HepG2 (cell line): Measurements from ENCODE around the gene DDX39B. TPM values are rescaled to one million over a fixed set of nuclear protein-coding genes. Genes with fewer than 3 reads are reported as not detected.

Experiments used
- ATF1 ChIP-seq: IDR thresholded peaks from 2 replicates; pipeline ENCODE4 v1.6.1; 2016; ENCODE audit warnings: mild to moderate bottlenecking, control low read depth
- BCL6 ChIP-seq: IDR thresholded peaks from 2 replicates; pipeline ENCODE4 v1.6.1; 2016; ENCODE audit warnings: missing genetic modification reagents, missing compliant biosample characterization
- GABPA ChIP-seq, 2 experiments: IDR thresholded peaks; 2 replicates each; pipeline ENCODE4 v1.6.1; 2011 to 2016; ENCODE audit warnings: low read depth in 2 of 2, low read length in 1 of 2, missing biosample characterization in 1 of 2, missing genetic modification characterization in 1 of 2
- MTA1 ChIP-seq: sonication (generic); formaldehyde crosslinking; IDR thresholded peaks from 2 replicates; pipeline ENCODE4 v1.4.0; 2020; ENCODE audit warnings: missing genetic modification reagents, mild to moderate bottlenecking, borderline replicate concordance
- NFIC ChIP-seq: IDR thresholded peaks from 2 replicates; pipeline ENCODE4 v1.6.1; 2012; ENCODE audit warnings: mild to moderate bottlenecking, low read length, inconsistent platforms
- TBP ChIP-seq: sonication (generic); formaldehyde crosslinking; IDR thresholded peaks from 2 replicates; pipeline ENCODE4 v1.5.0; 2020; ENCODE audit warnings: missing genetic modification reagents
- ZBTB8A ChIP-seq: sonication (generic); formaldehyde crosslinking; IDR thresholded peaks from 2 replicates; pipeline ENCODE4 v1.4.0; 2020; ENCODE audit warnings: mild to moderate bottlenecking, low read depth, missing genetic modification reagents, borderline replicate concordance
- ZFP1 ChIP-seq: IDR thresholded peaks from 2 replicates; pipeline ENCODE4 v1.6.1; 2016
- ZMAT3 ChIP-seq: sonication (generic); formaldehyde crosslinking; conservative IDR thresholded peaks from 2 replicates; pipeline ENCODE4 v1.7.0; 2021; ENCODE audit warnings: missing genetic modification reagents
- ZNF224 ChIP-seq: sonication (generic); formaldehyde crosslinking; IDR thresholded peaks from 2 replicates; pipeline ENCODE4 v1.5.0; 2020; ENCODE audit warnings: mild to moderate bottlenecking, missing genetic modification reagents
- ZNF546 ChIP-seq: sonication (generic); formaldehyde crosslinking; conservative IDR thresholded peaks from 2 replicates; pipeline ENCODE4 v1.8.1; 2023; ENCODE audit warnings: mild to moderate bottlenecking, missing genetic modification reagents
- ZNF564 ChIP-seq: sonication (generic); formaldehyde crosslinking; IDR thresholded peaks from 2 replicates; pipeline ENCODE4 v1.8.1; 2023; ENCODE audit warnings: mild to moderate bottlenecking, missing genetic modification reagents
- polyA plus RNA-seq, 8 experiments: library from polyadenylated mRNA; depleted of rRNA in 3 of 8; stranded (reverse) in 7 of 8; unstranded in 1 of 8; fragments of >200 nt; fragmentation: Illumina TruSeq in 4 of 8; extraction: Trizol in 4 of 8; gene quantifications; 2 replicates each; pipeline versions ENCODE4 v1.2.1 to v1.2.3, GENCODE V29; 2011 to 2016; ENCODE audit warnings: low read depth in 4 of 8, missing spikeins in 1 of 8, mixed read lengths in 1 of 8; ENCODE audit not compliant: insufficient read depth in 1 of 8
- total RNA-seq, 5 experiments: library from RNA; depleted of rRNA; stranded (reverse); fragments of >200 nt; fragmentation: Illumina TruSeq; extraction: Trizol; gene quantifications; 2 replicates each; pipeline ENCODE4 v1.2.3, GENCODE V29; 2016; ENCODE audit warnings: low read depth in 1 of 5
- TF ChIP-seq, protein P1 (sequence below): sonication (generic); formaldehyde crosslinking; IDR thresholded peaks from 2 replicates; pipeline ENCODE4 v1.4.0; 2020; ENCODE audit warnings: missing genetic modification reagents
- TF ChIP-seq, protein P2 (sequence below): sonication (generic); formaldehyde crosslinking; IDR thresholded peaks from 2 replicates; pipeline ENCODE4 v1.5.1; 2020; ENCODE audit warnings: mild to moderate bottlenecking, missing genetic modification reagents, borderline replicate concordance
- TF ChIP-seq, protein P3 (sequence below): sonication (generic); formaldehyde crosslinking; IDR thresholded peaks from 2 replicates; pipeline ENCODE4 v1.8.1; 2023; ENCODE audit warnings: missing genetic modification reagents, inconsistent platforms, borderline replicate concordance
- TF ChIP-seq, protein P4 (sequence below): sonication (generic); formaldehyde crosslinking; IDR thresholded peaks from 2 replicates; pipeline ENCODE4 v1.4.0; 2020; ENCODE audit warnings: mild to moderate bottlenecking, missing genetic modification reagents
- TF ChIP-seq, protein P5 (sequence below): sonication (generic); formaldehyde crosslinking; IDR thresholded peaks from 2 replicates; pipeline ENCODE4 v1.8.0; 2023; ENCODE audit warnings: mild to moderate bottlenecking, missing genetic modification reagents

Gene DDX39B
- total and polyA plus RNA-seq, 2 of the 13 experiments (the other 11 are each of a cell fraction or from before 2014, with no cell fraction given) = 570 to 678 TPM

DNA sequence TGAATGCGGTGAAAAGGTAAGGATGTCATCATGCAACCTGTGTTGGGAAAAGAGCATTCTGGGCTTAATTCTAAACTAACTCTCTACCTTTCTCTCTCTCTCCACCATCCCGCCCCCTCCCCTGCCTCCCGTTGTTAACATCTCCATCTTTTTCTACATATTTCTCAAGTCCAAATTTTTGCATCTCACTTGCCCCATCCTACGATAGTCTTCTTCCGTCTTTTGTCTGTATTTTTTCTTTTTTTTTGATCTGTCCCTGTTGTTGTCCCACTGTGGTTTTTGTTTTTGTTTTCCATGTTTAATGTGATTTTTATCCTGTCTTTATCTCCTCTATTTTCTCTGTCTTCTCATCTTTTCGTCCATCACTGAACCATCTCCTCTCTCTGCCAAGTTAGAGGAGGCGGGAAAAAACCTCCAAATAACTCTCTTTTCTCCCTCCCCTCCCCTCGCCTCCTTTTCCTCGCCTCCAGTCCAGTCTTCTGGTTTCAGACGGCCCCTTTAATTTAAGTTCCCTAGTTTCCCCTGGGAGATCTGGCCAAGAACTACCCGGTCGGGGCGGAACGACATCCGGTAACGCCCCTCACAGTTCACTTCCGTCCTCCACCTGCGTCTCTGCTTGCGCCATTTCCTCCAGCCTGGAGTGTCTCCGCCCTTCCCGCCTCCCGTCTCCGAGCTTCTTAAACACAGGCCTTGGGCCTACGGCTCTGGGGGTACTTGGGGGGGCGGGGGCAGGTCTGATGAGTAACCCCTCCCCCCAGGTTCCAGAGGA is 5.3 kb upstream of the DDX39B start, which contains the start of gene NFKBIL1 (continued):
- TF ChIP-seq, protein P1, sequence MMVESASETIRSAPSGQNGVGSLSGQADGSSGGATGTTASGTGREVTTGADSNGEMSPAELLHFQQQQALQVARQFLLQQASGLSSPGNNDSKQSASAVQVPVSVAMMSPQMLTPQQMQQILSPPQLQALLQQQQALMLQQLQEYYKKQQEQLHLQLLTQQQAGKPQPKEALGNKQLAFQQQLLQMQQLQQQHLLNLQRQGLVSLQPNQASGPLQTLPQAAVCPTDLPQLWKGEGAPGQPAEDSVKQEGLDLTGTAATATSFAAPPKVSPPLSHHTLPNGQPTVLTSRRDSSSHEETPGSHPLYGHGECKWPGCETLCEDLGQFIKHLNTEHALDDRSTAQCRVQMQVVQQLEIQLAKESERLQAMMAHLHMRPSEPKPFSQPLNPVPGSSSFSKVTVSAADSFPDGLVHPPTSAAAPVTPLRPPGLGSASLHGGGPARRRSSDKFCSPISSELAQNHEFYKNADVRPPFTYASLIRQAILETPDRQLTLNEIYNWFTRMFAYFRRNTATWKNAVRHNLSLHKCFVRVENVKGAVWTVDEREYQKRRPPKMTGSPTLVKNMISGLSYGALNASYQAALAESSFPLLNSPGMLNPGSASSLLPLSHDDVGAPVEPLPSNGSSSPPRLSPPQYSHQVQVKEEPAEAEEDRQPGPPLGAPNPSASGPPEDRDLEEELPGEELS = no peak; the same call in none of the 2 replicates
- TF ChIP-seq NFIC (no peak), ZNF224 (CRISPR knock-in tag) (no peak), BCL6 (CRISPR knock-in tag) (peak; percentile 16; the same call in 1 of the 2 replicates), ZNF546 (no peak; the same call in 1 of the 2 replicates), ZNF564 (CRISPR knock-in tag) (peak; percentile 67; the same call in 1 of the 2 replicates), ZFP1 (CRISPR knock-in tag) (no peak), ZMAT3 (no peak; the same call in 1 of the 2 replicates), ATF1 (CRISPR knock-in tag) (peak; percentile 91), MTA1 (CRISPR knock-in tag) (peak; percentile 39; the same call in 1 of the 2 replicates), GABPA (IDR thresholded peaks at IDR 0.05; ENCODE audit: low read depth, low read length) (peak; percentile 98), GABPA (CRISPR knock-in tag; IDR thresholded peaks at IDR 0.05; ENCODE audit: low read depth) (peak; percentile 100), ZBTB8A (no peak), TBP (CRISPR knock-in tag) (no peak)
- TF ChIP-seq, protein P2, sequence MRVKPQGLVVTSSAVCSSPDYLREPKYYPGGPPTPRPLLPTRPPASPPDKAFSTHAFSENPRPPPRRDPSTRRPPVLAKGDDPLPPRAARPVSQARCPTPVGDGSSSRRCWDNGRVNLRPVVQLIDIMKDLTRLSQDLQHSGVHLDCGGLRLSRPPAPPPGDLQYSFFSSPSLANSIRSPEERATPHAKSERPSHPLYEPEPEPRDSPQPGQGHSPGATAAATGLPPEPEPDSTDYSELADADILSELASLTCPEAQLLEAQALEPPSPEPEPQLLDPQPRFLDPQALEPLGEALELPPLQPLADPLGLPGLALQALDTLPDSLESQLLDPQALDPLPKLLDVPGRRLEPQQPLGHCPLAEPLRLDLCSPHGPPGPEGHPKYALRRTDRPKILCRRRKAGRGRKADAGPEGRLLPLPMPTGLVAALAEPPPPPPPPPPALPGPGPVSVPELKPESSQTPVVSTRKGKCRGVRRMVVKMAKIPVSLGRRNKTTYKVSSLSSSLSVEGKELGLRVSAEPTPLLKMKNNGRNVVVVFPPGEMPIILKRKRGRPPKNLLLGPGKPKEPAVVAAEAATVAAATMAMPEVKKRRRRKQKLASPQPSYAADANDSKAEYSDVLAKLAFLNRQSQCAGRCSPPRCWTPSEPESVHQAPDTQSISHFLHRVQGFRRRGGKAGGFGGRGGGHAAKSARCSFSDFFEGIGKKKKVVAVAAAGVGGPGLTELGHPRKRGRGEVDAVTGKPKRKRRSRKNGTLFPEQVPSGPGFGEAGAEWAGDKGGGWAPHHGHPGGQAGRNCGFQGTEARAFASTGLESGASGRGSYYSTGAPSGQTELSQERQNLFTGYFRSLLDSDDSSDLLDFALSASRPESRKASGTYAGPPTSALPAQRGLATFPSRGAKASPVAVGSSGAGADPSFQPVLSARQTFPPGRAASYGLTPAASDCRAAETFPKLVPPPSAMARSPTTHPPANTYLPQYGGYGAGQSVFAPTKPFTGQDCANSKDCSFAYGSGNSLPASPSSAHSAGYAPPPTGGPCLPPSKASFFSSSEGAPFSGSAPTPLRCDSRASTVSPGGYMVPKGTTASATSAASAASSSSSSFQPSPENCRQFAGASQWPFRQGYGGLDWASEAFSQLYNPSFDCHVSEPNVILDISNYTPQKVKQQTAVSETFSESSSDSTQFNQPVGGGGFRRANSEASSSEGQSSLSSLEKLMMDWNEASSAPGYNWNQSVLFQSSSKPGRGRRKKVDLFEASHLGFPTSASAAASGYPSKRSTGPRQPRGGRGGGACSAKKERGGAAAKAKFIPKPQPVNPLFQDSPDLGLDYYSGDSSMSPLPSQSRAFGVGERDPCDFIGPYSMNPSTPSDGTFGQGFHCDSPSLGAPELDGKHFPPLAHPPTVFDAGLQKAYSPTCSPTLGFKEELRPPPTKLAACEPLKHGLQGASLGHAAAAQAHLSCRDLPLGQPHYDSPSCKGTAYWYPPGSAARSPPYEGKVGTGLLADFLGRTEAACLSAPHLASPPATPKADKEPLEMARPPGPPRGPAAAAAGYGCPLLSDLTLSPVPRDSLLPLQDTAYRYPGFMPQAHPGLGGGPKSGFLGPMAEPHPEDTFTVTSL = no peak
- TF ChIP-seq, protein P3, sequence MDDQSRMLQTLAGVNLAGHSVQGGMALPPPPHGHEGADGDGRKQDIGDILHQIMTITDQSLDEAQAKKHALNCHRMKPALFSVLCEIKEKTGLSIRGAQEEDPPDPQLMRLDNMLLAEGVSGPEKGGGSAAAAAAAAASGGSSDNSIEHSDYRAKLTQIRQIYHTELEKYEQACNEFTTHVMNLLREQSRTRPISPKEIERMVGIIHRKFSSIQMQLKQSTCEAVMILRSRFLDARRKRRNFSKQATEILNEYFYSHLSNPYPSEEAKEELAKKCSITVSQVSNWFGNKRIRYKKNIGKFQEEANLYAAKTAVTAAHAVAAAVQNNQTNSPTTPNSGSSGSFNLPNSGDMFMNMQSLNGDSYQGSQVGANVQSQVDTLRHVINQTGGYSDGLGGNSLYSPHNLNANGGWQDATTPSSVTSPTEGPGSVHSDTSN (CRISPR knock-in tag) = no peak
- TF ChIP-seq, protein P4, sequence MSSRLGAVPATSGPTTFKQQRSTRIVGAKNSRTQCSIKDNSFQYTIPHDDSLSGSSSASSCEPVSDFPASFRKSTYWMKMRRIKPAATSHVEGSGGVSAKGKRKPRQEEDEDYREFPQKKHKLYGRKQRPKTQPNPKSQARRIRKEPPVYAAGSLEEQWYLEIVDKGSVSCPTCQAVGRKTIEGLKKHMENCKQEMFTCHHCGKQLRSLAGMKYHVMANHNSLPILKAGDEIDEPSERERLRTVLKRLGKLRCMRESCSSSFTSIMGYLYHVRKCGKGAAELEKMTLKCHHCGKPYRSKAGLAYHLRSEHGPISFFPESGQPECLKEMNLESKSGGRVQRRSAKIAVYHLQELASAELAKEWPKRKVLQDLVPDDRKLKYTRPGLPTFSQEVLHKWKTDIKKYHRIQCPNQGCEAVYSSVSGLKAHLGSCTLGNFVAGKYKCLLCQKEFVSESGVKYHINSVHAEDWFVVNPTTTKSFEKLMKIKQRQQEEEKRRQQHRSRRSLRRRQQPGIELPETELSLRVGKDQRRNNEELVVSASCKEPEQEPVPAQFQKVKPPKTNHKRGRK = peak; percentile 90; the same call in 1 of the 2 replicates
- TF ChIP-seq, protein P5, sequence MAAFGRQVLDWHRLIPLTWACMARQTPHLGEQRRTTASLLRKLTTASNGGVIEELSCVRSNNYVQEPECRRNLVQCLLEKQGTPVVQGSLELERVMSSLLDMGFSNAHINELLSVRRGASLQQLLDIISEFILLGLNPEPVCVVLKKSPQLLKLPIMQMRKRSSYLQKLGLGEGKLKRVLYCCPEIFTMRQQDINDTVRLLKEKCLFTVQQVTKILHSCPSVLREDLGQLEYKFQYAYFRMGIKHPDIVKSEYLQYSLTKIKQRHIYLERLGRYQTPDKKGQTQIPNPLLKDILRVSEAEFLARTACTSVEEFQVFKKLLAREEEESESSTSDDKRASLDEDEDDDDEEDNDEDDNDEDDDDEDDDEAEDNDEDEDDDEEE (CRISPR knock-in tag) = no peak
